ENCODE data around the gene OSMR.

The OSMR gene

GRCh38 chr5:38940230-38940858 lies 94.5 kb downstream of the OSMR start:
- in situ Hi-C loops (cut with HindIII; ENCODE audit: low pct_ligation_motif_present, low pct_unique_long_range_greater_than_20kb, low sequenced_read_pairs), result no loop called here

GRCh38 chr5:38941912-38942311 lies 96.1 kb downstream of the OSMR start:
- in situ Hi-C loops (cut with HindIII; ENCODE audit: low pct_ligation_motif_present, low pct_unique_long_range_greater_than_20kb, low sequenced_read_pairs), result no loop called here
- DNase-seq, result no peak

More at GRCh38 chr5:38940230-38940858, 94.5 kb downstream of the OSMR start:
- no peak for DNase-seq

DNA sequence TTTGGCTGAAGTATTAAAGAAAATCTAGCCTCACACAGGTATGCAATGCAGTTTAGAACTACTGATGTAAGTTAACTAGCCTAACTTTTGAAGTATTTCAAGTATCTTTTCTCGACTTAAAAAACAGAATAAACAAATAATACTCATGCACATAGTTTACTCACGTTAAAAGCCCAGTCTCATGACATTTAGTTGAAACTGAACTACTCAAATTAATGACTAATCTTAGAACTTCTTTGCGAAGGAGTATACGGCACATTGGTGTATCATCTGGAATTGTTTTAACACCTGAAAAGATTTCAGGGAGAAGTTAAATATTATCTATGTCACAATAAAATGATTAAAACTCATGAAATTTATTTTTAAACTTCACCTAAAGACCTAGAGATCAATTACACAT lies 98.5 kb downstream of the OSMR start:
- in situ Hi-C loops (cut with HindIII; ENCODE audit: low pct_ligation_motif_present, low pct_unique_long_range_greater_than_20kb, low sequenced_read_pairs), result no loop called here
- no peak for DNase-seq

DNA sequence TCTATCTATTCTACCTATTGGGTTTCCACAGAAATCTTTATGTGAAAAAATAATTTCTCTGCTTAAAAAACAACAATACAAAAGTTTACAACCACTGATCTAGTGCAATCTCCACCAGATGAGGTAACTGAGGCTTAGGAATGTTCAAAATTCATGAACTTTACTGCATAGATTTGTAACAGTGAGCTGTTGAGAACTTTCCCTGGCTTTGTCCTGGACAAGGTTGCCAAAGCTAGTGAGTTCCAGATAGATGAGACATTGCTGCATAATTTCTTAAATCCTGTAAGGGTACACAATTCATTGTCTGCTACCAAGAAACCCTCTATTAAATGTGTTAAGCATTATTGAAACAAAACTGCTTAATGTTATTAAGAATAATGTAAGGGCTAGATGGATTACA lies 102.7 kb downstream of the OSMR start:
- in situ Hi-C loops (cut with HindIII; ENCODE audit: low pct_ligation_motif_present, low pct_unique_long_range_greater_than_20kb, low sequenced_read_pairs), result no loop called here
- no peak for DNase-seq

DNA sequence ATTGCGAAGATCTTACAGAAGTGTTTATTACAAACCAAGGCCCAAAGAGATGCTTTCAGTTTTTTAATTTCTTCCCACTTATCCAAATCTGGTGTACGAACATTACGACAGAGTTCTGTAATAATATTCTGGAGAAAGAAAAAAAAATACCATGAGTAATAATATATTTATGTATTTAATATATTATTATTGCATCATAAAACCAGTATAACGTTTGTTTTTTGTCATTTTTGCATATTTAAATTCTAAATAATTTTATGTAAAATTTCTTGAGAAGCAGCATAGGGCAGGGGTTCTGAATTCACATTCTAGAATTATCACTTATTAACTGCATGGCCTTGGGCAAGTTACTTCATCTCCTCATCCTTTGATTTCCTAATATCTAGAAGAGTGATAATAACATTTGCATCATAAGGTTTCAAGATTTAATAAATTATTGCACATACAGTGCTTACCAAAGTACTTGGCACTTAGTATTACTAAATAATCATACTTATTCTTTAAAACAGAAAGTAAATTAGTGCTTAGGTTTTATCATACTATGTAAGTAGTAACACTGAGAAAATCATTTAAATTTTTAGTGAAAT lies 107.7 kb downstream of the OSMR start:
- in situ Hi-C loops (cut with HindIII; ENCODE audit: low pct_ligation_motif_present, low pct_unique_long_range_greater_than_20kb, low sequenced_read_pairs), result no loop called here
- no peak for DNase-seq

GRCh38 chr5:38961691-38962090 lies 115.9 kb downstream of the OSMR start:
- no peak for DNase-seq
- in situ Hi-C loops (cut with HindIII; ENCODE audit: low pct_ligation_motif_present, low pct_unique_long_range_greater_than_20kb, low sequenced_read_pairs), result no loop called here

- DNase-seq, result no peak
- in situ Hi-C loops (cut with HindIII; ENCODE audit: low pct_ligation_motif_present, low pct_unique_long_range_greater_than_20kb, low sequenced_read_pairs), result no loop called here
Measured at GRCh38 chr5:38968665-38969064, 122.9 kb downstream of the OSMR start.

DNA sequence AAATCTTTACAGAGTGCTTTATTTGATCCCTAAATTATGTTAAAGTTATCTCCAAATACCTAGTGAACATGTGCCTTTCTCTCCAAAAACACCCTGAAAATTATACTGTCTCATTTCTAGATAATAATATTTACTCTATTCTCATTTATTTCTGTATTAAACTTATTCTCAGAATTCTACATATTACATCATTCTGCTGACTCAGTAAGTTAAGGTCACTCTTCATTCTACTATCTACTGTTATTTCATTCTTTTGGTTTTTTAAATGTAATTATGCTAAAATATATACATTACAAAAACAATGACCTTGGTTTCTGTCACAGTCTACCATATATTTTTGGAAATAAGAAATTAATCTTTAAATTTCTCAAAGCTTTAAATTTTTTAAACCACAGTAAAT lies 132.2 kb downstream of the OSMR start:
- no peak for DNase-seq
- in situ Hi-C loops (cut with HindIII; ENCODE audit: low pct_ligation_motif_present, low pct_unique_long_range_greater_than_20kb, low sequenced_read_pairs), result no loop called here

DNA sequence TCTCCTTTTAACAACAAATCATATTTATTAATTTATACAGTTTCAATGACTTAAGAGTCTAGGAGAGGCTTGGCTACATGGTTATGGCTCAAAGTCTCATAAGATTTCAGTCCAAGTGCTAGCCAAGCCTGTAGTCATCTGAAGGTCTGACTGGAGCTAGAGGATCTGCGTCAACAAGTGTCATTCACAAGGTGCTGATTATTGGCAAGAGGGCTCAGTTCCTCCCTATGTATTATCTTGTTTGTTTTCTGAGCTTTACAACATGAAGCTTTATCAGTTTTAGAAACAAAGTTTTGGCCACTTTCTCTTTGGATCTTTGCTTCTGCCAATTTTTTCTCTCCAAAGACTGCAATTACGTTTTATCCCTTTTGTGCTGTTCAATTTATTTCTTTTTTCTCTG lies 133.7 kb downstream of the OSMR start:
- in situ Hi-C loops (cut with HindIII; ENCODE audit: low pct_ligation_motif_present, low pct_unique_long_range_greater_than_20kb, low sequenced_read_pairs), result no loop called here
- no peak for DNase-seq

All from ACHN (cell line).